DND-41 (cell line): ENCODE data around the gene MIPOL1.

Source experiments
- ATAC-seq: fragments of 200-7000 bp; cut with Tn5 transposase; 3 replicates; pipeline ENCODE4 v1.9.1; 2021; ENCODE audit warnings: low read depth; ENCODE audit not compliant: insufficient read depth
- DNase-seq: peaks from one replicate; pipeline ENCODE4 v3.0.0-alpha.2; 2020
- H2AFZ ChIP-seq: 2 replicates; pipeline ENCODE4 v1.6.0; 2012; ENCODE audit warnings: low read depth, low read length
- H3K27ac ChIP-seq: 2 replicates; pipeline ENCODE4 v1.5.1; 2012; ENCODE audit warnings: low read length, inconsistent platforms
- H3K27me3 ChIP-seq: fragments of 200-600 bp; sonication (generic); 2 replicates; pipeline ENCODE4 v1.6.0; 2012; ENCODE audit warnings: low read length, mild to moderate bottlenecking, inconsistent platforms; ENCODE audit not compliant: insufficient read depth, poor library complexity
- H3K36me3 ChIP-seq: 2 replicates; pipeline ENCODE4 v1.5.1; 2012; ENCODE audit warnings: low read length, inconsistent platforms; ENCODE audit not compliant: insufficient read depth
- H3K4me1 ChIP-seq: 2 replicates; pipeline ENCODE4 v1.5.1; 2012; ENCODE audit warnings: mild to moderate bottlenecking, low read length; ENCODE audit not compliant: insufficient read depth
- H3K4me2 ChIP-seq: 2 replicates; pipeline ENCODE4 v1.6.0; 2012; ENCODE audit warnings: mild to moderate bottlenecking, moderate library complexity, low read length, inconsistent platforms; ENCODE audit not compliant: insufficient read depth
- H3K4me3 ChIP-seq, 2 experiments: fragments of 200-600 bp in 1 of 2; shearing (Covaris generic) in 1 of 2; 2 replicates each; pipeline ENCODE4 v1.5.1; 2012 to 2016; ENCODE audit warnings: inconsistent platforms in 2 of 2, low read length in 2 of 2, mild to moderate bottlenecking in 2 of 2, low read depth in 1 of 2, moderate library complexity in 1 of 2
- H3K79me2 ChIP-seq: 2 replicates; pipeline ENCODE4 v1.6.0; 2012; ENCODE audit warnings: low read length, inconsistent platforms; ENCODE audit not compliant: insufficient read depth
- H3K9ac ChIP-seq: 2 replicates; pipeline ENCODE4 v1.6.0; 2012; ENCODE audit warnings: low read depth, mild to moderate bottlenecking, inconsistent platforms, low read length, moderate library complexity
- H3K9me3 ChIP-seq: 2 replicates; pipeline ENCODE4 v1.5.1; 2012; ENCODE audit warnings: low read length, moderate library complexity, mild to moderate bottlenecking, inconsistent platforms; ENCODE audit not compliant: insufficient read depth, severe bottlenecking
- H4K20me1 ChIP-seq: 2 replicates; pipeline ENCODE4 v1.6.0; 2012; ENCODE audit warnings: low read length; ENCODE audit not compliant: insufficient read depth
- CTCF ChIP-seq: IDR thresholded peaks from 2 replicates; pipeline ENCODE4 v1.5.1; 2012; ENCODE audit warnings: borderline replicate concordance, low read length, moderate library complexity, mild to moderate bottlenecking; ENCODE audit not compliant: poor library complexity, severe bottlenecking; ENCODE audit errors: extremely low read depth
- EZH2 ChIP-seq: IDR thresholded peaks from 3 replicates; pipeline ENCODE4 v1.6.1; 2012; ENCODE audit warnings: borderline replicate concordance, low read depth, mild to moderate bottlenecking, moderate library complexity, low read length, inconsistent platforms; ENCODE audit not compliant: severe bottlenecking

MIPOL1 gene

DNA sequence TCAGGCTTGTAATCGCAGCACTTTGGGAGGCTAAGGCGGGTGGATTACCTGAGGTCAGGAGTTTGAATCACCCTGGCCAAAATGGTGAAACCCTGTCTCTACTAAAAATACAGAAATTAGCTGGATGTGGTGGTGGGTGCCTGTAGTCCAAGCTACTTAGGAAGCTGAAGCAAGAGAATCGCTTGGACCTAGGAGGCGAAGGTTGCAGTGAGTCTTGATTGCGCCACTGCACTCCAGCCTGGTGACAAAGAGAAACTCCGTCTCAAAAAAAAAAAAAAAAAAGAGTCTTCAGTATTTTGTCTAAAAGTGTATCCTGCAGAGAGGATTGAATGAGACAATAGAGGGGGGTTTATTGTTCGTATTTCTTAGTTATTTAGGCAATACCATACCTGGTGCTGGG, 372.0 kb downstream of the MIPOL1 start:
- H3K4me1 ChIP-seq = no peaks in the 10 kb centered on the region
- H3K4me3 ChIP-seq = no peak overlapping the region
- H2AFZ ChIP-seq = no peak overlapping the region
- ATAC-seq (no peak), DNase-seq (no peak)
- no peaks in the 10 kb centered on the region for H3K27me3 ChIP-seq
- no peak for TF ChIP-seq CTCF
- no peak for TF ChIP-seq EZH2
- no peaks in the 10 kb centered on the region for H3K36me3 ChIP-seq
- no peak overlapping the region for H3K9ac ChIP-seq
- no peaks in the 10 kb centered on the region for H3K79me2 ChIP-seq
- no peak overlapping the region for H3K4me2 ChIP-seq
- no peaks in the 10 kb centered on the region for H4K20me1 ChIP-seq
- H3K9me3 ChIP-seq = no peaks in the 10 kb centered on the region
- no peak overlapping the region for H3K27ac ChIP-seq

DNA sequence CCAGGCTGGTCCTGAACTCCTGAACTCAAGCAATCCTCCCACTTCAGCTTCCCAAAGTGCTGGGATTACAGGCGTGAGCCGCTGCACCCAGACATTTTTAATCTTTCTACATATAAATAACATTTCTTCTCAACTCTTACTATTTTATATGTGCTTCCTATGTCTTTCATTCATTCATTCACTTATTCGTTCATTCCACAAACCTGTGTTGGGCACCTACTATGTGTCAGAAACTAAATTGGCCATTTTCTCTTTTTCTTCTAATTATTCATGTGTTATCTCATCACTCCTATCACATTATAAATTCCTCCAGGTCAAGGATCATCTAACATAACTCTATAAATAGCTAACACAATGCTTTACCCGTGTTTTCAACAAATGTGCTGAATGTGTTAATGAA, 373.7 kb downstream of the MIPOL1 start:
- TF ChIP-seq EZH2 (no peak), CTCF (no peak)
- no peaks in the 10 kb centered on the region for H3K4me1 ChIP-seq
- H3K36me3 ChIP-seq = no peaks in the 10 kb centered on the region
- no peak overlapping the region for H2AFZ ChIP-seq
- no peak overlapping the region for H3K4me2 ChIP-seq
- no peak overlapping the region for H3K4me3 ChIP-seq
- H4K20me1 ChIP-seq = no peaks in the 10 kb centered on the region
- no peak overlapping the region for H3K9ac ChIP-seq
- DNase-seq (no peak), ATAC-seq (no peak)
- H3K27me3 ChIP-seq = no peaks in the 10 kb centered on the region
- no peaks in the 10 kb centered on the region for H3K9me3 ChIP-seq
- H3K79me2 ChIP-seq = no peaks in the 10 kb centered on the region
- no peak overlapping the region for H3K27ac ChIP-seq

GRCh38 chr14:37573356-37573755, 375.6 kb downstream of the MIPOL1 start:
- no peak overlapping the region for H3K27ac ChIP-seq
- DNase-seq (no peak), ATAC-seq (no peak)
- no peak overlapping the region for H3K4me2 ChIP-seq
- H3K36me3 ChIP-seq = no peaks in the 10 kb centered on the region
- H4K20me1 ChIP-seq = no peaks in the 10 kb centered on the region
- H3K9ac ChIP-seq = no peak overlapping the region
- TF ChIP-seq EZH2 = no peak
- no peak overlapping the region for H2AFZ ChIP-seq
- no peak overlapping the region for H3K4me3 ChIP-seq
- H3K4me1 ChIP-seq = no peaks in the 10 kb centered on the region
- H3K79me2 ChIP-seq = no peaks in the 10 kb centered on the region
- no peaks in the 10 kb centered on the region for H3K27me3 ChIP-seq
- no peaks in the 10 kb centered on the region for H3K9me3 ChIP-seq

DNA sequence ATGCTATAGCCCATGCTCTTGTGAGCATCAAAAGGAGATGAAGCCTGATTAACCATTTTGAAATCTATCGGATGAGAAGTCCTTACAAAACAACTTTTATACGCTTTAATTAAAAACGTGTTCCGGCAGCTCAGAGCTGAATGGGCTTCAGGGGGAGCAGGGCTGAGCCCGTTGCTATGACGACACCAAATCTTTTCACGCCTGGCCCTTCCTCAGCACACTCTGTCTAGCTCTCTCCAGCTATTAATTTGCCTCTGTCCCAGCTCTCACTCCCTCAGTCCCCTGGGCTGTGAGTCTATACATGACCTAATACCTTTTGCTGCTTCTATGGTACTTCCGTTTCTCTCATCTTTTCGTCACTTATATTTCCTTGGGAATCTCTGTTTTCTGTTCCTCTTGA, 381.5 kb downstream of the MIPOL1 start:
- no peak for DNase-seq
- no peak overlapping the region for H3K4me2 ChIP-seq
- H3K9me3 ChIP-seq = no peaks in the 10 kb centered on the region
- H3K9ac ChIP-seq = no peak overlapping the region
- no peak overlapping the region for H2AFZ ChIP-seq
- H3K4me3 ChIP-seq = no peak overlapping the region
- no peak overlapping the region for H3K27ac ChIP-seq
- TF ChIP-seq EZH2 (no peak), CTCF (no peak)
- ATAC-seq = no peak
- H3K27me3 ChIP-seq = no peaks in the 10 kb centered on the region
- H3K36me3 ChIP-seq = no peaks in the 10 kb centered on the region
- no peaks in the 10 kb centered on the region for H3K4me1 ChIP-seq
- no peaks in the 10 kb centered on the region for H3K79me2 ChIP-seq
- H4K20me1 ChIP-seq = no peaks in the 10 kb centered on the region
